NCI-H146 (cell line): ENCODE data around the gene RND2.
"Not testable (repeated sequence)": the region's sequence is repeated elsewhere in the genome, so short reads cannot be mapped to it uniquely, and the experiment has no call there.

Experiments used
- DNase-seq: peaks from one replicate; lab custom pipeline; 2025; lab: John Stamatoyannopoulos, UW

The RND2 gene

DNA sequence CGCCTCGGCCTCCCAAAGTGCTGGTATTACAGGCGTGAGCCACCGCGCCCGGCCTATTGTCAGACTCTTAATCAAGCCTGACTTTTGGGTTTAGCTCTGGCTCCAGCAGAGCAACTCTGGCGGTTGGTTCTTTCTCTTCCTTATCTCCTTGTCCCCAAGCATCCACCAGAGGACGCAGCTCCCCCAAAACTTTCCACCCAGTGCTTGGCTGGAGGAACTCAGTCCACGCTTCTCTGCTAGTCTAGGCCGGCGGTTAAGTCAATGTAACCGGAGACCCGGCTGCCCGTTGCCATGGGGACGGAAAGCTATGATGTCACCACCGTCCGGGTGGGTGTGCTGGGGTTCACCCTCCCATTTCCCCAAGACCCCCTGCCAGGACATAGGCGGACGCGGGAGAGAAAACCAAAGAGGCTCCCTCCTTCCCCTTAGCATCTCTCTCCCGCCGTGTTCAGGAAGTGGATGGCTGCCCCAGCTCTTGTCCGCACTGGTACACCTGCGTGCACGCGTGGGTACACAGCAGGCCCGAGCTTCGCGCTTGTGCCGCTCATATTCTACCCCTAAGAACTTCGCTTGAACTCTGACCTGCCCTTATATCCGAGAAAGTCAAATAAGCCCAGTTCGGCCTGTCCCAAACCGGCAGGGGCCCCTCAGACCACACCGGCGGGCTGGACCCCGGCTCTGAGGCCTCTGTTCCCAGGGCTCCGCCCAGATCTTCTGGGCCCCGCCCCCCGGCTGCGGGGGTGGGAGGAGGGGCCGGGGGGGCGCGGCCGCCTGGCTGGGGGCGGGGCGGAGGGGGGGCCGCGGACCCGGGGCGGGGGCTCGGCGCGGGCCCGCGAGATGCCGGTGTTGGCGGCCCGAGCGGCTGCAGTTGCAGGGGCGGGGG, at the start of gene RND2:
TSS of gene RND2 (plus strand) at position 825 of the 883 bp plus-strand sequence. CDS start 117 bp downstream, outside the sequence.
- DNase-seq: peak; percentile 92

DNA sequence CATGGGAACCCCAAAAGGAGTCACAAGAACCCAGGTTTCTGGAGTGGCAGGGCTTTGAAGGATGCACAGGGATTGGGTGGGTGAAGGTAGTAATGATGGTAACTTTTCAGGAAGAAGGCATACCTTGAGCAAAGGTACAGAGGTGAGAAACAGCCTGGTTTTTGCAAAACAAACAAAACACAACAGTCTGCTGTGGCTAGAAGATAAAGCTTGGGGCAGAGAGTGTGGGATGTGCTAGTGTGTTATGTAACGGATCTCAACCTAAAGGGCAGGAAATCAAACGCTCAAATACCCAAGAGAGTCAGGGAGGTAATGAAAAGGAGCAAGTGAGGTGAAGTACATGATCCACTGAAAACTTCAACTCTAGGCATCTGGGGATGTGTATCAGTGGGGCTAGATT, 49.8 kb upstream of the RND2 start:
- DNase-seq: no peak

DNA sequence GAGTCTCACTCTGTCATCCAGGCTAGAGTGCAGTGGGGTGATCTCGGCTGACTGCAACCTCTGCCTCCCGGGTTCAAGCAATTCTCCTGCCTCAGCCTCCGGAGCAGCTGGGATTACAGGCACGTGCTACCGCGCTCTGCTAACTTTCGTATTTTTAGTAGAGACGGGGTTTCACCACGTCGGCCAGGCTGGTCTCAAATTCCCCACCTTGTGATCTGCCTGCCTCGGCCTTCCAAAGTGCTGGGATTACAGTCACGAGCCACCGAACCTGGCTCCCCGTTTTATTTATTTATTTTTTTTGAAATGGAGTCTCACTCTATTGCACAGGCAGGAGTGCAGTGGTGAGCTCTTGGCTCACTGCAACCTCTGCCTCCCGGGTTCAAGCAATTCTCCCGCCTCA, 49.3 kb upstream of the RND2 start:
- DNase-seq: not testable (repeated sequence)

DNA sequence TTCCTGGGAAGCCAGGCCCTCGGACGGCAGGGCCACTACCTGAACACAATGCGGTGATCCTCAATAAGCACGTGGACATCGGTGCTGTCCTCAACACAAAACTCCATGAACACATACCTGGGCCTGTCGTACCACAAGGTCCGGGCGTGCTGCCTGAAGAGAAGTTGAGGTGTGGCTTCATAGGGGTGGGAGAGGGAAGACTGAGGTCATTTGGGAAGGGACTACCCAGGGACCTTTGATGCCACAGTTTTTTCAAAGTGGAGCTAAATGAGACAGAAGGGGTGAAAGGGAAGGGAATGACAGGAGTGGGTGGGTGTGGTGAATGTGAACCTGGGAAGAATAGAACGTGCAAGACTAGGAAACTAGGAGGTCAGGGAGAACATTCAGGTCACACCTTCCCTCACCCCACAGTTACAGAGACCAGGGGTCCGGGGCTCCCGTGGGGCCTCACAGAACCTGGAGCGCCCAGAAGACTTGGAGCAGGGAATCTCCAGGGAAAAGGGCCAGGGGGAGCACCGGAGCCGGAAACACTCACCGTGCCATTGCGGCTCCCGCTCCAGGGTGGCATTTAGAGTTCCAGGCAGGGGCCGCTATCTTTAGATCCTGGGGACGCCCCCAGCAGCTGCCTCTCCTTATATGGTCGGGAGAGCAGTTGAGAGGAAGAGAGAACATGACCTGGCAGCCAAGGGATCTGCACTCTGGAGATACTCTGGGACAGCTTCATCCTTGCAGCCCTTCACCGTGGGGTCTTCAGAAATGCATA, 45.3 kb upstream of the RND2 start, which contains the start of gene PTGES3L:
TSS of gene PTGES3L (minus strand) at position 570 of the 763 bp plus-strand sequence. CDS start at position 543, 27 bp downstream.
- DNase-seq: peak; percentile 83

- DNase-seq: peak; percentile 93
Measured at GRCh38 chr17:42980274-42980765, 44.7 kb upstream of the RND2 start, which contains the start of gene RUNDC1. TSS of gene RUNDC1 (plus strand) at chr17:42980565. CDS start at chr17:42980577, 12 bp downstream.

DNA sequence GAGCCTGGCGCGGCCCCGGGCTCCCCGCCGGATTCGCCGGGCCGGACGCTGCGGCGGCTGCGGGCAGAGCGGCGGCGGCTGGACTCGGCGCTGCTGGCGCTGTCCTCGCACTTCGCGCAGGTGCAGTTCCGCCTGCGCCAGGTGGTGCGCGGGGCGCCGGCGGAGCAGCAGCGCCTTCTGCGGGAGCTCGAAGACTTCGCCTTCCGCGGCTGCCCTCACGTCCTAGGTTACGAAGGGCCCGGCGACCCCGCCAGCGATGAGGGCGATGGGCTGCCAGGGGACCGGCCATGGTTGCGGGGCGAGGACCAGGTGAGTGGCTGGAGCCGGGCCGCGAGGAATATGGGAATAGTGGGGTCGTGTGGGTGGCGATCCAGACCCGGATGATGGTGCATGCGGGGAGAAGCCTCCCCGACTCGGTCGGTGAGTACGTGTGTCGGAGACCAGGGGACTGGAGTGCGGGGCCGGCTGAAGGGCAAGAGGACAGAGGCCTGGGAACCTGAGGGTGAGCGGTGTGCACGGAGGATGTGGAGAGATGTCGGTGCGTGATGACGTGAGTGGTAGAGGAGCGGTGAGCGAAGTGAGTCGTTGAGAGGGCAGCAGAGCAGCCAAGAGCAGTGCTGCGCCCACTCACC, 44.1 kb upstream of the RND2 start:
- DNase-seq: peak; percentile 62

DNA sequence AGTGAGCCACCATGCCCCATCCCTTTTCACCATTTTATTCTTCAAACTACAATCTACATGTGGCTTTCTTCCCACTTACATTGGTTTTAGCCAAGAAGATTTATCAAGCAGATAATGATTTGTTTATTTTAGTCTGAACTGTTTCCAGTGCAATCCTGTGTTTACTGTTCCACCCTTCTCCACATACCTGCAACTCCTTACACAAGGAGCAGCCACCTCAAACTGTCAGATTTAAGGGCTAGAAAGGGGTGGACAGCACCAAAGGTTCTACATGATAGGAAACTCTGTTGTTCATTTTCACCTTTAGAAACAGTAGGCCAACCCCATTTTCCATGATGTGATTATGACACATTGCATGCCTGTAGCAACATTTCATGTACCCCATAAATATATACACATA, 42.8 kb upstream of the RND2 start:
- no peak for DNase-seq

DNA sequence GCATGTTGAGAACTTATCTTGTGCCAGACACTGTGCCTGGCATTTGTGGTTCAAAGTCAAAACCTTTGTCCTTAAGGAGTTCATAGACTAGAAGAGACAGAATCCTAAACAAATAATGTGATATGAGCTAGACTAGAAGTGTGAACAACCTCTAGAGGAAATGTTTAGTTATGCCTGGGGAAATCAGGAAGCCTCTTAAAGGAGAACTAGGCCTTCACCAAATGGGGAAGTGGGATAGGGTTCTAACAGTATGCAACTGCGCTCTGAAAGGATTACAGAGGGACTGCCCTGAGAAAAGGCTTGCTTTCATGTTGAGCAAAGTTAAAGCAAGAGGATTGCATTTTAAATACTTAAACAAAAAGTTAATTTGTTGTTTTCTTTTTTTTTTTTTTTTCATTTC, 39.8 kb upstream of the RND2 start:
- no peak for DNase-seq

GRCh38 chr17:42989141-42989540, 35.9 kb upstream of the RND2 start:
- DNase-seq: no peak

DNA sequence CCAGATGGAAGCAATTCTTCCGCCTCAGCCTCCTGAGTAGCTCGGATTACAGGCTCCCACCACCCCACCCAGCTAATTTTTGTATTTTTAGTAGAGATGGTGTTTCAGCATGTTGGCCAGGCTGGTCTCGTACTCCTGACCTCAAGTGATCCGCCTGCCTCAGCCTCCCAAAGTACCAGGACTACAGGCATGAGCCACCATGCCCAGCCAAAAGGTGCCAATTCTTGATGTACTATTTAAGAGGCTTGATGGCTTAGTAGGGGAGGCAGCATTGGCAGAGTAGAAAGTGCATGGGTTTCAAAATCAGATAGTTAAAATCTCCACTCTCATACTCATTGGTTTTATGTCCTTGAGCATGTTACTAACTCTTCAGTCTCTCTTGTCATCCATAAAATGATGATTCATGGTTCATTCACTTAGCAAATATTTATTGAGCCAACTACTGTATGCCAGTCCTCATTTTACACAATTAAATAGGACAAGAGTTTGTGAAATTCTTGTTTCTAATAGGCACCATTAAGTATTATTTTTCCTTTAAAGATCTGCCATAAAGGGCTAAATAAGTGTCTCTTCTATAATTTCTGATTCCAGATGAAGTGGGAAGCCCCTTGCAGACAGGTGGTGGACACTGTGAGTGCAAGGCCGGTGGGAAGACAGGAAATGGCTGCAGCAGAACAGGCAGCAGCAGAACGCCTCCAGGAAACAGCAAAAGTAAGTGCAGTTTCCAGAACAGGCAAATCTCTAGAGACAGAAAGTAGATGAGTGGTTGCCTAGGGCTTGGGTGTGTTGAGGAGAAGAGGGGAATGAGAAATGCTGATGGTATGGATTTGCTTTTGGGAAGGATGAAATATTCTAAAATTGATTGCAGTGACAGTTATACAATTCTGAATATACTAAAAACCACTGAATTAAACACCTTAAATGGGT, 35.0 kb upstream of the RND2 start:
- DNase-seq: no peak

GRCh38 chr17:42991471-42991870, 33.6 kb upstream of the RND2 start:
- DNase-seq: no peak

GRCh38 chr17:42992872-42993271, 32.2 kb upstream of the RND2 start:
- DNase-seq: no peak

GRCh38 chr17:42993913-42994312, 31.1 kb upstream of the RND2 start:
- not testable (repeated sequence) for DNase-seq

DNA sequence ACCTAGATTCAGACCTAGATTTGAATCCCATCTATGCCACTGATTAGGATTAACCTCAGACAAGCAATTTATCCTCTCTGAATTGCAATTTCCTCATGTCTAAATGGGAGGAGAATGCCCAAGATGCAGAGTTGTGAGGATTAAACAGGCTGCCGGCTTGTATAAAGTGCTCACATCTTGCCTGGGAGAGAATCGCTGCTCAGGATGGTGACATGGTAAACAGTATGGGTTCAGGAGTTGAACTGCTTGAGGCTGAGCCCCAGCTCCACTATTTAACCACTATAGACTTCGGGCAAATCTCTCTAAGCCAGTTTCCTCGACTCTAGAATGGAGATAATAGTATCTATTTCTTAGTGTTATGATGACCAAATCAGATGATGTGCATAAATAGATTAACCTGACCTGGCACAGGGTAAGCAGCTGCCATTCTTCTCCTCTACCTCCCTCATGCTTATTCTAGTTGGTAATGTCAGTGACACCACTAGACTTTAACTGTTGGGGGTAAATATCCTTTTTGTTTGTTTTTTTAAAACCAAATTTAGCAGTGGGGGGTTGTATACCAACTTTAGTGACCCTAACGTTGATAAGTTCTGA, 27.5 kb upstream of the RND2 start:
- no peak for DNase-seq

DNA sequence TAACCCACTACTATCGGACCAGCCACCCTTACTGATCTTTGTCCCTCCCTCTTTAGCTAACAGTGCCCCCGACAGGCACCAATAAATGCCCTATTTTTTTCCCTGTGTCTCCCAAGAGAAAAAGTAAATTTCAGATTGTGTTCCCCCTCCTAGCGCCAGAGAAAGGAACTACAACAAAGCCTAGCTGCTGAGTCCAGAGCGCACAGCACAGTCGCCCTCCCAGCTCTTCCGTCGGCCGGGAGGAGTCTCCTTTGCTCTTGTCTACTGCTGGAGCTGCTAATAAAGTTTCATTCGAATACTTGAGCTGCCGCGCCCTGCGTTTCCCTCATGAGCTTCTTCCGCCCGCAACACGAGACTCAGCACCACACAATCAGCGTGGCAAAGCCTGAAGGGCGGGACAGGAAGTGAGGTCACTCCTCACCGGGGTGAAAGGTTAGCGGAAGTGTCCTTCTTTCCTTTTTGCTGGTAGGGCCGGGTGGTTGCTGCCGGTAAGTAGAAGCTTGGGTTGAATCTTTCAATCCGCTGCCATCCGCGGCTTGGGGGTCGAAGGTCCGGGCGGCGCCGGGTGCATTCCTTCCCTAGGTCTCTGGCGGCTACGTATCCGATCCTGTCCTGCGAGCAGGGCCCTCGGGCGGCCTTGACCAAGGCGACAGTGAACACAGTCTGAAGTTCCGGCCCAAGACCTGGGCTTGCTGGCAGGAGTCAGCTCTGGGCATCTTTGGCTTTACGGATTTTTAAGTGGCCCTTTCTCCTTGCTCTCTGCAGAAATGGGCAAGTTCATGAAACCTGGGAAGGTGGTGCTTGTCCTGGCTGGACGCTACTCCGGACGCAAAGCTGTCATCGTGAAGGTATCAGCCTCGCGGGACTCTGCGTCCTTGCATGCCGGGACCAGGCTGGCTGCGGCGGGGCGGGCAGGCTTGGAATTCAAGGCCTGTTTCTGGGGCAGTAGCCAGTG, 26.8 kb upstream of the RND2 start, which contains the start of gene RPL27:
TSS of gene RPL27 (plus strand) at position 436 of the 955 bp plus-strand sequence. CDS start at position 768, 332 bp downstream.
- peak; percentile 99 for DNase-seq

DNA sequence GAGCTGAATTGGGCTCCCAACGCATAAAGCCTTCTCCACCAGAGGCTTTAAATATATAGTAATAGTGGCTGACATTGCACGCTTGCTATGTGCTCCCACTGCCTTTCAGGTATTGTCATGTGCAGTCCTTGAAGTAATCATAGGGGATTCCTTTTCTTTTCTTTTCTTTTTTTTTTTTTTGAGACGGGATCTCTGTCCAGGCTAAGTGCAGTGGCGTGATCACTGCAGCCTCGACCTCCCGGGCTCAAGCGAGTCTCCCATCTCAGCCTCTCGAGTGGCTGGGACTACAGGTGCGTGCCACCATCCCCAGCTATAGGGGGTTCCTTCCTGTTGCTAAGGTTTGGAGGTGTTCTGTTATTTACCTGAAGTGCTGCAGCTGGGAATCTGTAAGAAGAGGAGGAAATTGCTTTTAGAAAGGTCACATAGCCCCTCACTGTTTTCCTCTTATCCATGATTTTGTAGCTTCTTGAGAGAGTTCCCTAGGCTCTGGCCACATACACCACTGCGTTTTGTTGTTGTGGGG, 26.0 kb upstream of the RND2 start:
- no peak for DNase-seq

GRCh38 chr17:43000894-43001293, 24.1 kb upstream of the RND2 start:
- not testable (repeated sequence) for DNase-seq

- DNase-seq: no peak
Measured at GRCh38 chr17:43003542-43004172, 21.4 kb upstream of the RND2 start.
